HCT116 (cell line): Measurements from ENCODE around the gene MAP2K6. TPM values are rescaled to one million over a fixed set of nuclear protein-coding genes. Genes with fewer than 3 reads are reported as not detected.

Experiments
- ATAC-seq: fragments of 200-7000 bp; cut with Tn5 transposase; 2 replicates; pipeline ENCODE4 v1.9.1; 2020; ENCODE audit warnings: mild to moderate bottlenecking, moderate library complexity
- BruUV-seq: library from RNA; stranded (reverse); fragments of 400-500 nt; replicated peaks from 2 replicates; lab custom pipeline; 2021; lab: Mats Ljungman, UMichigan
- CTCF ChIA-PET: fragments of 300-600 bp; sonication (Branson Sonifier 250); formaldehyde crosslinking; loops from one replicate; lab custom pipeline; 2021; ENCODE audit warnings: antibody characterized with exemption; lab: Charles Lee
- POLR2A ChIA-PET: fragments of 300-600, 350-600 bp; sonication (Branson Sonifier 250); formaldehyde crosslinking; loops from one replicate; lab custom pipeline; 2021; ENCODE audit warnings: antibody characterized with exemption; lab: Charles Lee
- RAD21 ChIA-PET, 2 experiments: fragments of 300-600 bp; sonication (Branson Sonifier 250); formaldehyde crosslinking; loops; one replicate each; lab custom pipeline; 2023; ENCODE audit warnings: low total read pairs in 2 of 2; ENCODE audit not compliant: uncharacterized antibody in 2 of 2, unreplicated experiment in 2 of 2, low non-redundant PET in 1 of 2; lab: Charles Lee
- DNase-seq: peaks from one replicate; pipeline ENCODE4 v3.0.0-alpha.2; 2010; ENCODE audit warnings: low read depth, low spot score
- H2AFZ ChIP-seq: fragments of 200-600 bp; shearing (Covaris generic), sonication (generic); 2 replicates; pipeline ENCODE4 v1.6.1; 2017; ENCODE audit warnings: low read depth, mixed run types, mixed read lengths, antibody characterized with exemption, low read length; ENCODE audit not compliant: poor library complexity, severe bottlenecking
- H3K27ac ChIP-seq: 2 replicates; pipeline ENCODE4 v1.5.1; 2012; ENCODE audit warnings: low read depth, low read length
- H3K27me3 ChIP-seq: fragments of 200-600 bp; sonication (generic); 2 replicates; pipeline ENCODE4 v1.6.1; 2016; ENCODE audit warnings: mixed run types, low read length, mixed read lengths; ENCODE audit not compliant: insufficient read depth
- H3K36me3 ChIP-seq, 2 experiments: fragments of 200-500 bp in 1 of 2; fragments of 200-600 bp in 1 of 2; sonication (Bioruptor generic) in 1 of 2; sonication (generic) in 1 of 2; 2 replicates each; pipeline versions ENCODE4 v1.5.1 to v1.6.1; 2014 to 2016; ENCODE audit warnings: low read length in 2 of 2, inconsistent platforms in 1 of 2, mixed read lengths in 1 of 2, mixed run types in 1 of 2; ENCODE audit not compliant: insufficient read depth in 2 of 2, control insufficient read depth in 1 of 2
- H3K4me1 ChIP-seq, 2 experiments: fragments of 200-600 bp in 1 of 2; sonication (generic) in 1 of 2; 2 replicates each; pipeline versions ENCODE4 v1.5.1 to v1.6.1; 2012 to 2017; ENCODE audit warnings: low read length in 2 of 2, inconsistent platforms in 1 of 2, mild to moderate bottlenecking in 1 of 2, mixed read lengths in 1 of 2, mixed run types in 1 of 2, moderate library complexity in 1 of 2; ENCODE audit not compliant: insufficient read depth in 2 of 2, control insufficient read depth in 1 of 2
- H3K4me2 ChIP-seq: fragments of 200-600 bp; sonication (generic); 2 replicates; pipeline ENCODE4 v1.6.1; 2017; ENCODE audit warnings: mixed run types, low read length, mixed read lengths
- H3K4me3 ChIP-seq, 2 experiments: fragments of 200-600 bp in 1 of 2; sonication (generic) in 1 of 2; replicated peaks in 1 of 2; 2 replicates each; pipeline ENCODE4 v1.5.1; 2011 to 2016; ENCODE audit warnings: low read length in 2 of 2, control low read depth in 1 of 2, low read depth in 1 of 2, mild to moderate bottlenecking in 1 of 2, mixed read lengths in 1 of 2, mixed run types in 1 of 2
- H3K79me2 ChIP-seq: fragments of 200-600 bp; sonication (generic); 2 replicates; pipeline ENCODE4 v1.6.1; 2017; ENCODE audit warnings: mild to moderate bottlenecking, mixed run types, low read length, moderate library complexity, mixed read lengths; ENCODE audit not compliant: insufficient read depth
- H3K9ac ChIP-seq: fragments of 200-600 bp; sonication (generic); 2 replicates; pipeline ENCODE4 v1.6.1; 2016; ENCODE audit warnings: low read length, mixed read lengths
- H3K9me2 ChIP-seq: fragments of 200-600 bp; sonication (generic), shearing (Covaris generic); 2 replicates; pipeline ENCODE4 v1.6.1; 2017; ENCODE audit warnings: mixed run types, mild to moderate bottlenecking, moderate library complexity; ENCODE audit not compliant: insufficient read depth
- H3K9me3 ChIP-seq, 2 experiments: fragments of 200-500 bp in 1 of 2; fragments of 200-600 bp in 1 of 2; sonication (Bioruptor generic) in 1 of 2; sonication (generic) in 1 of 2; 2 replicates each; pipeline ENCODE4 v1.6.1; 2014 to 2017; ENCODE audit warnings: low read length in 2 of 2, mixed read lengths in 2 of 2, inconsistent platforms in 1 of 2, low read depth in 1 of 2, mild to moderate bottlenecking in 1 of 2, mixed run types in 1 of 2, moderate library complexity in 1 of 2; ENCODE audit not compliant: control insufficient read depth in 1 of 2, insufficient read depth in 1 of 2
- H4K20me1 ChIP-seq: fragments of 200-600 bp; sonication (generic), shearing (Covaris generic); 2 replicates; pipeline ENCODE4 v1.6.1; 2017; ENCODE audit warnings: mixed run types, mild to moderate bottlenecking, moderate library complexity; ENCODE audit not compliant: insufficient read depth
- ATF3 ChIP-seq: IDR thresholded peaks from 2 replicates; pipeline ENCODE4 v1.6.1; 2012
- CBX3 ChIP-seq: IDR thresholded peaks from 2 replicates; pipeline ENCODE4 v1.6.1; 2012; ENCODE audit warnings: low read depth
- EGR1 ChIP-seq: IDR thresholded peaks from 2 replicates; pipeline ENCODE4 v1.6.1; 2012; ENCODE audit warnings: low read depth
- EZH2phosphoT487 ChIP-seq: fragments of 200-600 bp; IDR thresholded peaks from 2 replicates; pipeline ENCODE4 v1.6.1; 2018; ENCODE audit warnings: antibody characterized with exemption, borderline replicate concordance
- FOSL1 ChIP-seq: IDR thresholded peaks from 2 replicates; pipeline ENCODE4 v1.6.1; 2012; ENCODE audit warnings: low read depth
- JUND ChIP-seq: IDR thresholded peaks from 2 replicates; pipeline ENCODE4 v1.6.1; 2012
- POLR2A ChIP-seq: IDR thresholded peaks from 2 replicates; pipeline ENCODE4 v1.7.0; 2011; ENCODE audit warnings: borderline replicate concordance; ENCODE audit not compliant: insufficient read depth, insufficient read length; ENCODE audit errors: extremely low read depth
- POLR2AphosphoS5 ChIP-seq: IDR thresholded peaks from 2 replicates; pipeline ENCODE4 v1.6.1; 2011; ENCODE audit warnings: mild to moderate bottlenecking, low read depth, low read length, moderate library complexity
- REST ChIP-seq: IDR thresholded peaks from 2 replicates; pipeline ENCODE4 v1.6.1; 2012; ENCODE audit warnings: low read depth
- TCF7L2 ChIP-seq: IDR thresholded peaks from 2 replicates; pipeline ENCODE4 v1.7.0; 2011; ENCODE audit warnings: borderline replicate concordance, inconsistent platforms; ENCODE audit not compliant: insufficient read depth, insufficient read length; ENCODE audit errors: extremely low read depth
- YY1 ChIP-seq: IDR thresholded peaks from 2 replicates; pipeline ENCODE4 v1.6.1; 2011; ENCODE audit warnings: low read length, low read depth, moderate library complexity, mild to moderate bottlenecking; ENCODE audit not compliant: insufficient replicate concordance; ENCODE audit errors: extremely low read depth
- ZFX ChIP-seq: fragments of 450-650 bp; IDR thresholded peaks from 2 replicates; pipeline ENCODE4 v1.6.1; 2017
- intact Hi-C: fragments of 100-400 bp; cut with micrococcal nuclease; formaldehyde crosslinking; loops from 2 replicates; pipeline ENCODE4 v1.10.0; 2022
- total RNA-seq: library from RNA; stranded (reverse); gene quantifications from one replicate; pipeline ENCODE4 v1.2.1, GENCODE V29; 2021; ENCODE audit not compliant: unreplicated experiment

MAP2K6 gene
- total RNA-seq, 1 experiment from 2014 or later: 0.22 TPM

- CTCF ChIA-PET: interaction anchor here (0.7 to 3.3 kb wide), 2 partner anchors 9 kb away, joined by 4 to 22 read pairs; no protein-coding TSS in a partner anchor
- no peak overlapping the region for H3K4me2 ChIP-seq
- TF ChIP-seq REST: no peak
- no peak for TF ChIP-seq POLR2A
- TF ChIP-seq, all 23 proteins: peak for 0
- Histone ChIP-seq H2AFZ (no peak overlapping the region), H3K36me3 (no peaks in the 10 kb centered on the region), H3K9me3 (no peaks in the 10 kb centered on the region), H4K20me1 (no peaks in the 10 kb centered on the region), H3K27me3 (0 out of 2 replicates have a peak, but pooled peaks cover 4% of the 10 kb centered on the region), H3K79me2 (no peaks in the 10 kb centered on the region), H3K9ac (no peak overlapping the region), H3K4me3 (no peak overlapping the region), H3K9me2 (no peaks in the 10 kb centered on the region), H3K27ac (no peak overlapping the region), H3K4me1 (no peaks in the 10 kb centered on the region)
- BruUV-seq: no TSS peak
- ChIA-PET RAD21 (no interaction called here), POLR2A (interaction anchor here (1.7 kb wide), 1 partner anchor 9 kb away, joined by 7 read pairs; no protein-coding TSS in a partner anchor)
- no peak for ATAC-seq
- DNase-seq: no peak
- intact Hi-C loops: no loop called here
Measured at GRCh38 chr17:69597898-69598692, 183.6 kb downstream of the MAP2K6 start.

- ATAC-seq: no peak
- no peak for TF ChIP-seq CBX3
- TF ChIP-seq TCF7L2: no peak
- TF ChIP-seq REST: no peak
- TF ChIP-seq FOSL1: no peak
- TF ChIP-seq EZH2phosphoT487: no peak
- no peak for TF ChIP-seq YY1
- TF ChIP-seq JUND: no peak
- no peak for TF ChIP-seq EGR1
- no peak for TF ChIP-seq POLR2AphosphoS5
- no peak for TF ChIP-seq ATF3
- no peak for TF ChIP-seq ZFX
Measured at GRCh38 chr17:69602972-69603371, 188.5 kb downstream of the MAP2K6 start.

More at GRCh38 chr17:69602972-69603371, 188.5 kb downstream of the MAP2K6 start:
- Histone ChIP-seq H4K20me1 (no peaks in the 10 kb centered on the region), H3K4me2 (no peak overlapping the region), H2AFZ (no peak overlapping the region), H3K4me3 (no peak overlapping the region), H3K27ac (no peak overlapping the region), H3K79me2 (no peaks in the 10 kb centered on the region), H3K9me2 (no peaks in the 10 kb centered on the region), H3K4me1 (peaks cover 8 to 10% of the 10 kb centered on the region in 2 experiments; a peak in 3 of 4 replicates), H3K27me3 (no peaks in the 10 kb centered on the region), H3K9ac (no peak overlapping the region), H3K9me3 (no peaks in the 10 kb centered on the region), H3K36me3 (no peaks in the 10 kb centered on the region)
- no peak for DNase-seq
- ChIA-PET RAD21 (no interaction called here), CTCF (no interaction called here), POLR2A (no interaction called here)
- intact Hi-C loops: no loop called here
- no TSS peak for BruUV-seq
